ENCODE results near the gene AP2A2. TPM values are rescaled to one million over a fixed set of nuclear protein-coding genes. Genes with fewer than 3 reads are reported as not detected.

The AP2A2 gene
- total RNA-seq, result 28.8 and 46.0 TPM in 2 replicates

GRCh38 chr11:925496-926301, at the start of gene AP2A2:
AP2A2 (plus strand) TSS chr11:925870; CDS start chr11:926022, 152 bp downstream.

DNA sequence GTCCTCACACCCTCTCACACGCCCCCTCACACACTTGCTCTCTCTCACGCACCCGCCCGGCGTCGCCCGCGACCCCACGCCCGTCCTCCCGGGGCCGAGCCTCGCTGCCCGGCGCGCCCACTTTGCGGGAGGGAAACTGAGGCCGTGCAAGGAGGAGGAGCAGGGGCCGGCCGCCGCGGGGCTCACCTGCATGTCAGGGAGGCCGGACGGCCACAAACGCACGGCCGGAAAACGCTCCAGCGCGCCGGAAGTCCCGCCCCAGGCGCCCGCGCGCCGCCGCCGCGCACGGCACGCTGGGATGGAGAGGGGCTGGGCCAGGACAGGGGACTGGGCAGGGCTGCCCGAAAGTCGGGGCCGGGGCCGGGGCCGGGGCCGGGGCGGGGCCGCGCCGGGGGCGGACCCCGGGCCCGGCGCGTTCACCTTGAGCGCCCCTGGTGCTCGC, 15.1 kb upstream of the AP2A2 start, which contains the start of gene CHID1:
CHID1 (minus strand) TSS at position 222 of the 442 bp plus-strand sequence. CDS start 5,994 bp downstream, outside the sequence.

GRCh38 chr11:1036303-1036923, 110.7 kb downstream of the AP2A2 start, which contains the start of gene MUC6:
MUC6 (minus strand) TSS chr11:1036718; CDS start chr11:1036655, 63 bp downstream.

Other genes with a start within 250 kb of the AP2A2 start
- 22.6 and 31.6 TPM in 2 replicates for gene DEAF1, start 230.6 kb upstream of the AP2A2 start, total RNA-seq
- 8.3 and 10.1 TPM in 2 replicates for gene TMEM80, start 230.1 kb upstream of the AP2A2 start, total RNA-seq
- gene EPS8L2, start 219.6 kb upstream of the AP2A2 start, total RNA-seq, result 18.7 and 31.3 TPM in 2 replicates
- 121 and 178 TPM in 2 replicates for gene TALDO1, start 178.4 kb upstream of the AP2A2 start, total RNA-seq
- gene GATD1, start 148.4 kb upstream of the AP2A2 start, total RNA-seq, result 17.8 and 30.4 TPM in 2 replicates
- gene CEND1, start 135.8 kb upstream of the AP2A2 start, total RNA-seq, result 0.89 and 1.8 TPM in 2 replicates
- gene SLC25A22, start 127.6 kb upstream of the AP2A2 start, total RNA-seq, result 8.9 and 28.8 TPM in 2 replicates
- 15.7 and 15.8 TPM in 2 replicates for gene PIDD1, start 120.6 kb upstream of the AP2A2 start, total RNA-seq
- 123 and 263 TPM in 2 replicates for gene RPLP2, start 115.9 kb upstream of the AP2A2 start, total RNA-seq
- 23.5 and 32.9 TPM in 2 replicates for gene PNPLA2, start 107.0 kb upstream of the AP2A2 start, total RNA-seq
- 0.30 and 1.2 TPM in 2 replicates for gene CRACR2B, start 98.0 kb upstream of the AP2A2 start, total RNA-seq
- gene CD151, start 92.9 kb upstream of the AP2A2 start, total RNA-seq, result 986 and 1,024 TPM in 2 replicates
- gene POLR2L, start 83.3 kb upstream of the AP2A2 start, total RNA-seq, result 32.7 and 88.1 TPM in 2 replicates
- 178 and 183 TPM in 2 replicates for gene TSPAN4, start 83.0 kb upstream of the AP2A2 start, total RNA-seq
- gene CHID1, start 15.1 kb upstream of the AP2A2 start, total RNA-seq, result 105 and 112 TPM in 2 replicates
- gene MUC6, start 110.8 kb downstream of the AP2A2 start, total RNA-seq, result not detected in 2 replicates
- gene MUC2, start 149.0 kb downstream of the AP2A2 start, total RNA-seq, result not detected in 2 replicates
- gene MUC5AC, start 232.1 kb downstream of the AP2A2 start, total RNA-seq, result not detected in 2 replicates

Data from smooth muscle cell of the umbilical artery (primary cell).